K562 (cell line): ENCODE data around the gene TEPSIN. TPM values are rescaled to one million over a fixed set of nuclear protein-coding genes. Genes with fewer than 3 reads are reported as not detected.

Experiments
- ARHGAP35 ChIP-seq: fragments of 450-650 bp; IDR thresholded peaks from 2 replicates; pipeline ENCODE4 v1.6.1; 2018; ENCODE audit not compliant: partially characterized antibody
- ARID1B ChIP-seq: fragments of 450-650 bp; IDR thresholded peaks from 2 replicates; pipeline ENCODE4 v1.6.1; 2016; ENCODE audit warnings: antibody characterized with exemption, mild to moderate bottlenecking, inconsistent platforms
- BDP1 ChIP-seq: IDR thresholded peaks from 3 replicates; pipeline ENCODE4 v1.6.1; 2011; ENCODE audit not compliant: insufficient read length, insufficient read depth
- CHD1 ChIP-seq: fragments of 200-600 bp; sonication (generic); IDR thresholded peaks from one replicate; pipeline ENCODE4 v1.6.1; 2012; ENCODE audit warnings: mild to moderate bottlenecking, moderate library complexity, low read length, inconsistent platforms
- ELF1 ChIP-seq: fragments of 200-800 bp; sonication (Bioruptor generic); IDR thresholded peaks from 2 replicates; pipeline ENCODE4 v1.6.1; 2016; ENCODE audit warnings: missing genetic modification characterization, missing compliant biosample characterization
- ESRRB ChIP-seq: fragments of 250-450 bp; sonication (Bioruptor Pico); IDR thresholded peaks from 2 replicates; pipeline ENCODE4 v1.5.0; 2020; ENCODE audit warnings: mild to moderate bottlenecking, moderate library complexity, borderline replicate concordance
- KAT8 ChIP-seq: fragments of 450-650 bp; IDR thresholded peaks from 2 replicates; pipeline ENCODE4 v1.6.1; 2016; ENCODE audit warnings: low read depth, mild to moderate bottlenecking
- NFE2 ChIP-seq: IDR thresholded peaks from 2 replicates; pipeline ENCODE4 v1.6.1; 2014; ENCODE audit warnings: antibody characterized with exemption, low read depth
- NFIX ChIP-seq: fragments of 250-450 bp; sonication (Bioruptor Pico); IDR thresholded peaks from 2 replicates; pipeline ENCODE4 v1.4.0; 2020; ENCODE audit warnings: low read depth, mild to moderate bottlenecking, moderate library complexity
- NRF1 ChIP-seq, 2 experiments: fragments of 450-650 bp; IDR thresholded peaks in 1 of 2; conservative IDR thresholded peaks in 1 of 2; 2 replicates each; pipeline ENCODE4 v1.6.1; 2014; ENCODE audit warnings: mild to moderate bottlenecking in 2 of 2
- PATZ1 ChIP-seq: fragments of 250-450 bp; sonication (Bioruptor Pico); IDR thresholded peaks from 2 replicates; pipeline ENCODE4 v1.5.0; 2020; ENCODE audit warnings: mild to moderate bottlenecking, borderline replicate concordance
- PHB2 ChIP-seq: fragments of 450-650 bp; IDR thresholded peaks from 2 replicates; pipeline ENCODE4 v1.6.1; 2017; ENCODE audit warnings: low read depth
- RBM34 ChIP-seq: fragments of 200-400 bp; formaldehyde crosslinking; IDR thresholded peaks from 2 replicates; pipeline ENCODE4 v1.6.1; 2018; ENCODE audit warnings: low read length, borderline replicate concordance; ENCODE audit not compliant: insufficient read depth
- SMC3 ChIP-seq: conservative IDR thresholded peaks from 2 replicates; pipeline ENCODE4 v1.6.1; 2011; ENCODE audit warnings: low read depth, low read length, improper control_type of control experiment; ENCODE audit not compliant: insufficient read depth
- TAF7 ChIP-seq: fragments of 450-650 bp; IDR thresholded peaks from 2 replicates; pipeline ENCODE4 v1.6.1; 2016; ENCODE audit warnings: missing genetic modification characterization, missing compliant biosample characterization
- ZBTB11 ChIP-seq, 3 experiments: fragments of 200-800 bp in 1 of 3; fragments of 250-450 bp in 1 of 3; fragments of 450-650 bp in 1 of 3; sonication (Bioruptor Pico) in 1 of 3; sonication (Bioruptor generic) in 1 of 3; formaldehyde crosslinking in 1 of 3; IDR thresholded peaks; 2 replicates each; pipeline versions ENCODE4 v1.6.1 to v1.8.0; 2016 to 2022; ENCODE audit warnings: mild to moderate bottlenecking in 2 of 3, missing genetic modification characterization in 2 of 3, missing compliant biosample characterization in 1 of 3, moderate library complexity in 1 of 3
- ZBTB5 ChIP-seq: fragments of 450-650 bp; IDR thresholded peaks from 2 replicates; pipeline ENCODE4 v1.6.1; 2017; ENCODE audit warnings: antibody characterized with exemption
- ZBTB8A ChIP-seq: fragments of 450-650 bp; IDR thresholded peaks from 2 replicates; pipeline ENCODE4 v1.6.1; 2018; ENCODE audit warnings: mild to moderate bottlenecking, moderate library complexity; ENCODE audit not compliant: partially characterized antibody
- ZBTB9 ChIP-seq: fragments of 450-650 bp; formaldehyde crosslinking; IDR thresholded peaks from 2 replicates; pipeline ENCODE4 v1.4.0; 2020; ENCODE audit warnings: mild to moderate bottlenecking, moderate library complexity
- ZFP36 ChIP-seq: fragments of 150-350 bp; IDR thresholded peaks from 2 replicates; pipeline ENCODE4 v1.6.1; 2018; ENCODE audit warnings: low read length, low read depth; ENCODE audit not compliant: partially characterized antibody
- ZNF174 ChIP-seq: fragments of 250-450 bp; sonication (Bioruptor Pico); IDR thresholded peaks from 2 replicates; pipeline ENCODE4 v1.4.0; 2020; ENCODE audit warnings: mild to moderate bottlenecking
- ZSCAN29 ChIP-seq: fragments of 450-650 bp; IDR thresholded peaks from 2 replicates; pipeline ENCODE4 v1.6.1; 2017
- polyA plus RNA-seq, 8 experiments: library from polyadenylated mRNA; depleted of rRNA in 4 of 8; stranded (reverse) in 5 of 8; unstranded in 3 of 8; fragments of >200 nt; fragmentation: Nextera tagmentation in 2 of 8; fragmentation: Illumina TruSeq in 1 of 8; extraction: Ambion mirVana in 2 of 8; extraction: Trizol in 1 of 8; gene quantifications; 2 replicates each; pipeline versions ENCODE4 v1.2.1 to v1.2.3, GENCODE V29; 2011 to 2014; ENCODE audit warnings: inconsistent platforms in 1 of 8, missing spikeins in 1 of 8
- total RNA-seq, 7 experiments: library from RNA; depleted of rRNA in 6 of 7; stranded (reverse); fragments of >200 nt in 6 of 7; fragmentation: Illumina TruSeq in 2 of 7; extraction: Trizol in 2 of 7; gene quantifications; 2 replicates each; pipeline versions ENCODE4 v1.2.1 to v1.2.3, GENCODE V29; 2011 to 2021; ENCODE audit warnings: low replicate concordance in 1 of 7

Gene TEPSIN
- total and polyA plus RNA-seq, 9 of the 15 experiments (the other 6 are each of a cell fraction or from before 2014, with no cell fraction given) = 0.80 to 29.8 (median 5.3) TPM

- TF ChIP-seq ZBTB5 = no peak
- no peak for TF ChIP-seq ESRRB (CRISPR knock-in tag)
- TF ChIP-seq NRF1 (conservative IDR thresholded peaks at IDR 0.05 in 1 of 2, IDR thresholded peaks at IDR 0.05 in 1 of 2) = no peak
- TF ChIP-seq NFIX = no peak
- TF ChIP-seq CHD1 = peak; percentile 68
- no peak for TF ChIP-seq ZBTB9 (CRISPR knock-in tag)
- no peak for TF ChIP-seq ZBTB11 (CRISPR knock-in tag; IDR thresholded peaks at IDR 0.05)
- no peak for TF ChIP-seq ELF1 (tag)
- TF ChIP-seq PATZ1 = no peak
- TF ChIP-seq ZBTB8A = no peak
- TF ChIP-seq ZFP36 = no peak
- no peak for TF ChIP-seq ARID1B
- TF ChIP-seq ARHGAP35 = no peak
- TF ChIP-seq TAF7 (tag) = no peak
- no peak for TF ChIP-seq SMC3
- no peak for TF ChIP-seq NFE2
- TF ChIP-seq BDP1 = no peak
- TF ChIP-seq RBM34 = no peak
- TF ChIP-seq ZNF174 = no peak
- TF ChIP-seq PHB2 = no peak
- TF ChIP-seq ZSCAN29 = no peak
- no peak for TF ChIP-seq KAT8
These were observed 403 bp downstream of the TEPSIN start (continued) for GRCh38 chr17:81238490-81238814.
